ENCODE data around the gene PHB1.

DNA sequence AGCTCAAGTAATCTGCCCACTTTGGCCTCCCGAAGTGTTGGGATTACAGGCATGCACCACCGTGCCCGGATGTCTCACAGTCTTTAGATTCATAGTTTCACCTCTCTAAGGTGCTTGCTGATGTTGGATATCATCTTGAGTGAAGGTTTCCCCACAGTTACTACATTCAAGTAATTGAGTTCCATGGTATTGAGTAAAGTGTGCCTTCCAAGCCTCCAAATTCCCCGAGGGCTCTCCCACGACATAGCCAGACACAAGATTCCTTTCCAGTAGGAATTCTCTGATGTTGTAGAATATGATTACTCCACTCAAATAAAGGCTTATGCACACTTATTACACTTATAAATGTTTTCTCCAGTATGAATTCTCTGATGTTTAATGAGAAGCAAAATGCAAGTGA, 36.4 kb downstream of the PHB1 start:
- no peak for TF ChIP-seq POLR2A (IDR thresholded peaks at IDR 0.05; ENCODE audit: low read depth, low read length)
- TF ChIP-seq TAF1 (IDR thresholded peaks at IDR 0.05; ENCODE audit: low read depth, low read length) = no peak
- TF ChIP-seq POLR2AphosphoS5 (IDR thresholded peaks at IDR 0.05; ENCODE audit: low read depth, low read length) = no peak
- no peak for TF ChIP-seq SPI1 (IDR thresholded peaks at IDR 0.05; ENCODE audit: low read depth, low read length)
